Neural cell (in vitro differentiated cells): Measurements from ENCODE around the gene SNRPA1. TPM values are rescaled to one million over a fixed set of nuclear protein-coding genes. Genes with fewer than 3 reads are reported as not detected.

Experiments
- H2AFZ ChIP-seq: fragments of 200-600, 300-800 bp; sonication (generic), shearing (Covaris generic); 2 replicates; pipeline ENCODE4 v1.6.0; 2014; ENCODE audit warnings: low read depth, mild to moderate bottlenecking, antibody characterized with exemption, low read length, moderate library complexity
- H3F3A ChIP-seq: fragments of 200-600 bp; shearing (Covaris generic); 2 replicates; pipeline ENCODE4 v1.6.1; 2016; ENCODE audit warnings: mild to moderate bottlenecking, moderate library complexity, mixed read lengths, antibody characterized with exemption, low read length; ENCODE audit not compliant: insufficient read depth, poor library complexity, severe bottlenecking
- H3K27ac ChIP-seq: fragments of 200-600, 300-800 bp; sonication (generic), shearing (Covaris generic); 2 replicates; pipeline ENCODE4 v1.5.1; 2014; ENCODE audit warnings: mild to moderate bottlenecking, low read length, moderate library complexity
- H3K27me3 ChIP-seq: fragments of 300-800, 200-600 bp; sonication (generic), shearing (Covaris generic); 2 replicates; pipeline ENCODE4 v1.6.0; 2014; ENCODE audit warnings: mild to moderate bottlenecking, low read depth, low read length, moderate library complexity; ENCODE audit not compliant: insufficient read depth
- H3K36me3 ChIP-seq: fragments of 300-800, 200-600 bp; sonication (generic), shearing (Covaris generic); 2 replicates; pipeline ENCODE4 v1.5.1; 2014; ENCODE audit warnings: mild to moderate bottlenecking, antibody characterized with exemption, low read length, moderate library complexity; ENCODE audit not compliant: insufficient read depth
- H3K4me2 ChIP-seq: fragments of 300-800, 200-600 bp; sonication (generic), shearing (Covaris generic); 2 replicates; pipeline ENCODE4 v1.6.0; 2014; ENCODE audit warnings: mild to moderate bottlenecking, low read length
- H3K4me3 ChIP-seq: fragments of 300-800, 200-600 bp; sonication (generic), shearing (Covaris generic); 2 replicates; pipeline ENCODE4 v1.5.1; 2014; ENCODE audit warnings: mild to moderate bottlenecking, low read length, moderate library complexity
- H3K79me2 ChIP-seq: fragments of 200-600 bp; shearing (Covaris generic); replicated peaks from 2 replicates; pipeline ENCODE4 v1.6.0; 2014; ENCODE audit warnings: mild to moderate bottlenecking, low read length, moderate library complexity; ENCODE audit not compliant: insufficient read depth
- H3K9ac ChIP-seq: fragments of 300-800, 200-600 bp; sonication (generic), shearing (Covaris generic); 2 replicates; pipeline ENCODE4 v1.6.1; 2016; ENCODE audit warnings: mild to moderate bottlenecking, low read length, mixed read lengths
- H3K9me2 ChIP-seq: fragments of 200-600 bp; shearing (Covaris generic); 2 replicates; pipeline ENCODE4 v1.6.1; 2016; ENCODE audit warnings: mild to moderate bottlenecking, low read length, mixed read lengths; ENCODE audit not compliant: insufficient read depth
- H3K9me3 ChIP-seq: fragments of 200-600, 300-800 bp; sonication (generic), shearing (Covaris generic); 2 replicates; pipeline ENCODE4 v1.6.1; 2016; ENCODE audit warnings: mild to moderate bottlenecking, mixed run types, low read length, moderate library complexity, mixed read lengths
- H4K20me1 ChIP-seq: fragments of 200-600 bp; shearing (Covaris generic); 2 replicates; pipeline ENCODE4 v1.6.1; 2016; ENCODE audit warnings: mild to moderate bottlenecking, mixed run types; ENCODE audit not compliant: insufficient read depth
- EP300 ChIP-seq: fragments of 450-650 bp; conservative IDR thresholded peaks from 2 replicates; pipeline ENCODE4 v1.6.1; 2014; ENCODE audit warnings: antibody characterized with exemption, mild to moderate bottlenecking, moderate library complexity; ENCODE audit not compliant: poor library complexity, severe bottlenecking
- EZH2 ChIP-seq: fragments of 200-600, 300-800 bp; shearing (Covaris generic), sonication (generic); IDR thresholded peaks from 2 replicates; pipeline ENCODE4 v1.6.1; 2014; ENCODE audit warnings: antibody characterized with exemption, low read length, borderline replicate concordance, mild to moderate bottlenecking; ENCODE audit not compliant: insufficient read depth, poor library complexity, severe bottlenecking
- MXI1 ChIP-seq: fragments of 450-650 bp; conservative IDR thresholded peaks from 2 replicates; pipeline ENCODE4 v1.6.1; 2014; ENCODE audit warnings: antibody characterized with exemption, mild to moderate bottlenecking; ENCODE audit not compliant: poor library complexity, severe bottlenecking
- POLR2AphosphoS5 ChIP-seq: IDR thresholded peaks from 2 replicates; pipeline ENCODE4 v1.6.1; 2012
- RAD21 ChIP-seq: fragments of 450-650 bp; conservative IDR thresholded peaks from 2 replicates; pipeline ENCODE4 v1.6.1; 2014; ENCODE audit warnings: antibody characterized with exemption, mild to moderate bottlenecking, moderate library complexity
- SMC3 ChIP-seq: fragments of 450-650 bp; conservative IDR thresholded peaks from 2 replicates; pipeline ENCODE4 v1.6.1; 2014; ENCODE audit warnings: antibody characterized with exemption, mild to moderate bottlenecking, moderate library complexity; ENCODE audit not compliant: poor library complexity
- TAF1 ChIP-seq: IDR thresholded peaks from 2 replicates; pipeline ENCODE4 v1.6.1; 2012; ENCODE audit warnings: low read depth
- polyA plus RNA-seq: library from polyadenylated mRNA; depleted of rRNA; stranded (reverse); fragments of >200 nt; gene quantifications from 2 replicates; pipeline ENCODE4 v1.2.3, GENCODE V29; 2014
- TF ChIP-seq, protein P1 (sequence below): fragments of 450-650 bp; IDR thresholded peaks from 2 replicates; pipeline ENCODE4 v1.5.1; 2014; ENCODE audit warnings: antibody characterized with exemption, mild to moderate bottlenecking, moderate library complexity; ENCODE audit not compliant: poor library complexity, severe bottlenecking
- TF ChIP-seq, protein P2 (sequence below): IDR thresholded peaks from 2 replicates; pipeline ENCODE4 v1.6.1; 2012; ENCODE audit warnings: borderline replicate concordance

SNRPA1 gene
- polyA plus RNA-seq, 1 donor from 2014 or later, result 53.6 TPM

DNA sequence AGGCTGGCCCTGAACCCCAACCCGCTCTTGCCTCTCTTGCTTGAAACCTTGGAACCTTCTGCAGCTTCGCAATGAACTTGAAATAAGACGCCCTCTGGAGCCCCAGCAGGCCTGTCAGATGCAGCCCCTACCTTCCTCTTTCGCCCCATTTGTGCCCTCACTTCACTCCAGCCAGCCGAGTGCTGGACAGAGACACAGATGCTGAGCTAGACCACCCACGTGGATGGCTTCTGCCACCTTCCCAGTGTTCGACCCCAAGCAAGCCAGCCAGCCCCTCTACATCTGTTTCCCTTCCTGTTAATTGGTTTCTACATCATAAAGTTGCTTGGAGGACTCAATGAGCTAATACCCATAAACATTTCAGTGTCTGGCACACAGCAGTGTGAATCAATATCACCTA lies 23.8 kb upstream of the SNRPA1 start:
- H3K36me3 ChIP-seq, result no peaks in the 10 kb centered on the region
- no peak overlapping the region for H2AFZ ChIP-seq
- no peaks in the 10 kb centered on the region for H3K9me3 ChIP-seq
- H3K79me2 ChIP-seq, result no peaks in the 10 kb centered on the region
- no peaks in the 10 kb centered on the region for H3F3A ChIP-seq
- H3K4me2 ChIP-seq, result no peak overlapping the region
- no peak overlapping the region for H3K4me3 ChIP-seq
- no peak for TF ChIP-seq EP300
- no peak for TF ChIP-seq RAD21
- TF ChIP-seq, protein P1, sequence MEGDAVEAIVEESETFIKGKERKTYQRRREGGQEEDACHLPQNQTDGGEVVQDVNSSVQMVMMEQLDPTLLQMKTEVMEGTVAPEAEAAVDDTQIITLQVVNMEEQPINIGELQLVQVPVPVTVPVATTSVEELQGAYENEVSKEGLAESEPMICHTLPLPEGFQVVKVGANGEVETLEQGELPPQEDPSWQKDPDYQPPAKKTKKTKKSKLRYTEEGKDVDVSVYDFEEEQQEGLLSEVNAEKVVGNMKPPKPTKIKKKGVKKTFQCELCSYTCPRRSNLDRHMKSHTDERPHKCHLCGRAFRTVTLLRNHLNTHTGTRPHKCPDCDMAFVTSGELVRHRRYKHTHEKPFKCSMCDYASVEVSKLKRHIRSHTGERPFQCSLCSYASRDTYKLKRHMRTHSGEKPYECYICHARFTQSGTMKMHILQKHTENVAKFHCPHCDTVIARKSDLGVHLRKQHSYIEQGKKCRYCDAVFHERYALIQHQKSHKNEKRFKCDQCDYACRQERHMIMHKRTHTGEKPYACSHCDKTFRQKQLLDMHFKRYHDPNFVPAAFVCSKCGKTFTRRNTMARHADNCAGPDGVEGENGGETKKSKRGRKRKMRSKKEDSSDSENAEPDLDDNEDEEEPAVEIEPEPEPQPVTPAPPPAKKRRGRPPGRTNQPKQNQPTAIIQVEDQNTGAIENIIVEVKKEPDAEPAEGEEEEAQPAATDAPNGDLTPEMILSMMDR, result no peak
- no peak for TF ChIP-seq POLR2AphosphoS5
- no peak for TF ChIP-seq TAF1
- no peak for TF ChIP-seq EZH2
- TF ChIP-seq SMC3, result no peak
- no peak overlapping the region for H3K27ac ChIP-seq
- no peaks in the 10 kb centered on the region for H3K27me3 ChIP-seq
- H3K9me2 ChIP-seq, result no peaks in the 10 kb centered on the region
- H4K20me1 ChIP-seq, result no peaks in the 10 kb centered on the region
- H3K9ac ChIP-seq, result no peak overlapping the region

DNA sequence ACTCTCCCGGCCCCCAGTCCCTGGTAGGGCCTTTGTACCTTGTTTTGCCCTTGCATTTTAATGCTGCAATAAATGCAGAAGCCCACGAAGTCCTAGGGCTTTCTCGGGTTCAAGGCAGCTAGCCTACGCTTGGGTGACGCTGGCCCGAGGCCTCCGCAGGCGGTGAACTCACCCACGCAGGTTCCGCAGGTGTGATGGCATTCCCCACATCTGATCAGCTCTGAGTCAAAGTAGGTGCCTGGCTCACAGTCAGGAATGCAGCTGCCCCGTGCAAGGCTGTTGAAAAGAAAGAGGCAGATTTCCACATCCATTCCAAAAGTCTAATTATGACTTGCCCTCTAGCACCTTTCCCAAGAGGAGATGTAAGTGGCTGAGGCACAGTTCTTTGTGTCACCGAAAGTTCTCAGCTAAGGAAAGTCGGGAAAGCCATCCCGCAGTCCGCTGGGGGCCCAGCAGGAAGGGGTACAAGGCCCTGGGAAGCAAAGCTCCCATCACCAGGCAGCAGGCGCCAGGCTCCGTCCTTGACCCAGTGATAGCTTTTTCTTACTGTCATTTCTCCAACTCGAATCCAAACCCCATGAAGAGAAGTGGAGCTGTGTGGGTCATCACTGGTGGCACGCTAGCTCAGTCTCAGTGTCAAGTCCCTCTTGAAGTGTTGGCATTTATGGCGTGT lies 23.2 kb upstream of the SNRPA1 start:
- H3K27ac ChIP-seq, result no peak overlapping the region
- H3K36me3 ChIP-seq, result no peaks in the 10 kb centered on the region
- no peak overlapping the region for H3K4me3 ChIP-seq
- TF ChIP-seq EP300 (no peak), POLR2AphosphoS5 (no peak), EZH2 (no peak), SMC3 (no peak), MXI1 (no peak), TAF1 (no peak), RAD21 (no peak)
- TF ChIP-seq, protein P2, sequence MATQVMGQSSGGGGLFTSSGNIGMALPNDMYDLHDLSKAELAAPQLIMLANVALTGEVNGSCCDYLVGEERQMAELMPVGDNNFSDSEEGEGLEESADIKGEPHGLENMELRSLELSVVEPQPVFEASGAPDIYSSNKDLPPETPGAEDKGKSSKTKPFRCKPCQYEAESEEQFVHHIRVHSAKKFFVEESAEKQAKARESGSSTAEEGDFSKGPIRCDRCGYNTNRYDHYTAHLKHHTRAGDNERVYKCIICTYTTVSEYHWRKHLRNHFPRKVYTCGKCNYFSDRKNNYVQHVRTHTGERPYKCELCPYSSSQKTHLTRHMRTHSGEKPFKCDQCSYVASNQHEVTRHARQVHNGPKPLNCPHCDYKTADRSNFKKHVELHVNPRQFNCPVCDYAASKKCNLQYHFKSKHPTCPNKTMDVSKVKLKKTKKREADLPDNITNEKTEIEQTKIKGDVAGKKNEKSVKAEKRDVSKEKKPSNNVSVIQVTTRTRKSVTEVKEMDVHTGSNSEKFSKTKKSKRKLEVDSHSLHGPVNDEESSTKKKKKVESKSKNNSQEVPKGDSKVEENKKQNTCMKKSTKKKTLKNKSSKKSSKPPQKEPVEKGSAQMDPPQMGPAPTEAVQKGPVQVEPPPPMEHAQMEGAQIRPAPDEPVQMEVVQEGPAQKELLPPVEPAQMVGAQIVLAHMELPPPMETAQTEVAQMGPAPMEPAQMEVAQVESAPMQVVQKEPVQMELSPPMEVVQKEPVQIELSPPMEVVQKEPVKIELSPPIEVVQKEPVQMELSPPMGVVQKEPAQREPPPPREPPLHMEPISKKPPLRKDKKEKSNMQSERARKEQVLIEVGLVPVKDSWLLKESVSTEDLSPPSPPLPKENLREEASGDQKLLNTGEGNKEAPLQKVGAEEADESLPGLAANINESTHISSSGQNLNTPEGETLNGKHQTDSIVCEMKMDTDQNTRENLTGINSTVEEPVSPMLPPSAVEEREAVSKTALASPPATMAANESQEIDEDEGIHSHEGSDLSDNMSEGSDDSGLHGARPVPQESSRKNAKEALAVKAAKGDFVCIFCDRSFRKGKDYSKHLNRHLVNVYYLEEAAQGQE, result no peak
- TF ChIP-seq, protein P1, result no peak
- H4K20me1 ChIP-seq, result no peaks in the 10 kb centered on the region
- no peaks in the 10 kb centered on the region for H3K27me3 ChIP-seq
- no peak overlapping the region for H2AFZ ChIP-seq
- H3K4me2 ChIP-seq, result no peak overlapping the region
- no peaks in the 10 kb centered on the region for H3K9me3 ChIP-seq
- H3K9ac ChIP-seq, result no peak overlapping the region
- no peaks in the 10 kb centered on the region for H3K9me2 ChIP-seq
- H3K79me2 ChIP-seq, result no peaks in the 10 kb centered on the region
- no peaks in the 10 kb centered on the region for H3F3A ChIP-seq
